SK-N-SH (cell line): Measurements from ENCODE around the gene PPT2.

ENCODE experiments used
- GATA2 ChIP-seq: sonication (generic); formaldehyde crosslinking; IDR thresholded peaks from 2 replicates; pipeline ENCODE4 v1.5.0; 2020; ENCODE audit warnings: mild to moderate bottlenecking, missing genetic modification reagents
- JUND ChIP-seq: IDR thresholded peaks from 2 replicates; pipeline ENCODE4 v1.4.0; 2012
- POLR2AphosphoS5 ChIP-seq: IDR thresholded peaks from 2 replicates; pipeline ENCODE4 v1.6.1; 2012; ENCODE audit warnings: low read depth, low read length
- RCOR1 ChIP-seq: fragments of 150-350 bp; IDR thresholded peaks from 2 replicates; pipeline ENCODE4 v1.6.1; 2017; ENCODE audit warnings: antibody characterized with exemption, low read length
- RFX5 ChIP-seq: IDR thresholded peaks from 2 replicates; pipeline ENCODE4 v1.6.1; 2012; ENCODE audit warnings: mild to moderate bottlenecking, improper control_type of control experiment, low read length
- RXRA ChIP-seq: IDR thresholded peaks from 2 replicates; pipeline ENCODE4 v1.4.0; 2012; ENCODE audit warnings: low read depth, mild to moderate bottlenecking, borderline replicate concordance
- TCF12 ChIP-seq: IDR thresholded peaks from 2 replicates; pipeline ENCODE4 v1.4.0; 2012
- TF ChIP-seq, protein P1 (sequence below): fragments of 200-600 bp; sonication (generic); IDR thresholded peaks from 2 replicates; pipeline ENCODE4 v1.6.1; 2017; ENCODE audit warnings: antibody characterized with exemption, mild to moderate bottlenecking, moderate library complexity
- TF ChIP-seq, protein P2 (sequence below): IDR thresholded peaks from 2 replicates; pipeline ENCODE4; 2012

DNA sequence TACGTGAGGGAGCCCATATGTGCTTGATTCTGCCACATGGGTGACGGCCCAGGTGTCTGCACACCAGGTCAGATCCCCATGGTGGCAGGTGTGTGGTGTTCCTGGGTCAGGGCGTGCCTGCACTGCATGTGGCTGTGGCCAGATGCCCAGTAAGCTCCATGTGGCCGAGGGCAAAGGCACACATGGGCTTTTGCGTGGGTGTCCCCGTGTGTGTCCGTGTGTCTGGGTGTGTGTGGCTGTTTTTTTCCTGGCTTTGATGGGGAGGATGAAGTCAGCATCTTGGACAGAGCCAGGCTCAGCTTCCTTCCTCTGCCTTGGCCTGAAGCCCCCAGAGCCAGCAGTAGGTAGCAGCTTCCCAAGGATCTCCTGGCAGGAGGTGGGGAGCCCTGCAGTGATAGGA lies 43.3 kb upstream of the PPT2 start:
- TF ChIP-seq, protein P1, sequence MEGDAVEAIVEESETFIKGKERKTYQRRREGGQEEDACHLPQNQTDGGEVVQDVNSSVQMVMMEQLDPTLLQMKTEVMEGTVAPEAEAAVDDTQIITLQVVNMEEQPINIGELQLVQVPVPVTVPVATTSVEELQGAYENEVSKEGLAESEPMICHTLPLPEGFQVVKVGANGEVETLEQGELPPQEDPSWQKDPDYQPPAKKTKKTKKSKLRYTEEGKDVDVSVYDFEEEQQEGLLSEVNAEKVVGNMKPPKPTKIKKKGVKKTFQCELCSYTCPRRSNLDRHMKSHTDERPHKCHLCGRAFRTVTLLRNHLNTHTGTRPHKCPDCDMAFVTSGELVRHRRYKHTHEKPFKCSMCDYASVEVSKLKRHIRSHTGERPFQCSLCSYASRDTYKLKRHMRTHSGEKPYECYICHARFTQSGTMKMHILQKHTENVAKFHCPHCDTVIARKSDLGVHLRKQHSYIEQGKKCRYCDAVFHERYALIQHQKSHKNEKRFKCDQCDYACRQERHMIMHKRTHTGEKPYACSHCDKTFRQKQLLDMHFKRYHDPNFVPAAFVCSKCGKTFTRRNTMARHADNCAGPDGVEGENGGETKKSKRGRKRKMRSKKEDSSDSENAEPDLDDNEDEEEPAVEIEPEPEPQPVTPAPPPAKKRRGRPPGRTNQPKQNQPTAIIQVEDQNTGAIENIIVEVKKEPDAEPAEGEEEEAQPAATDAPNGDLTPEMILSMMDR: no peak
- TF ChIP-seq RCOR1 (no peak), RFX5 (no peak), JUND (no peak), POLR2AphosphoS5 (no peak), GATA2 (CRISPR knock-in tag) (no peak), TCF12 (no peak), RXRA (no peak)
- TF ChIP-seq, protein P2, sequence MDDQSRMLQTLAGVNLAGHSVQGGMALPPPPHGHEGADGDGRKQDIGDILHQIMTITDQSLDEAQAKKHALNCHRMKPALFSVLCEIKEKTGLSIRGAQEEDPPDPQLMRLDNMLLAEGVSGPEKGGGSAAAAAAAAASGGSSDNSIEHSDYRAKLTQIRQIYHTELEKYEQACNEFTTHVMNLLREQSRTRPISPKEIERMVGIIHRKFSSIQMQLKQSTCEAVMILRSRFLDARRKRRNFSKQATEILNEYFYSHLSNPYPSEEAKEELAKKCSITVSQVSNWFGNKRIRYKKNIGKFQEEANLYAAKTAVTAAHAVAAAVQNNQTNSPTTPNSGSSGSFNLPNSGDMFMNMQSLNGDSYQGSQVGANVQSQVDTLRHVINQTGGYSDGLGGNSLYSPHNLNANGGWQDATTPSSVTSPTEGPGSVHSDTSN: no peak
